ENCODE data around the gene ARMC2. TPM values are rescaled to one million over a fixed set of nuclear protein-coding genes. Genes with fewer than 3 reads are reported as not detected.

ARMC2 gene
- polyA plus RNA-seq, 2 donors, result 1.0 to 1.1 TPM

- Histone ChIP-seq H3K27me3 (ENCODE audit: control insufficient read depth in 1 of 2, insufficient read depth in 2 of 2, low read length in 2 of 2) (no peaks in the 10 kb centered on the region), H3K27ac (ENCODE audit: low read depth in 2 of 2, low read length in 1 of 2) (no peak overlapping the region), H3K4me1 (ENCODE audit: control insufficient read depth in 2 of 2, insufficient read depth in 2 of 2, low read length in 1 of 2) (no peaks in the 10 kb centered on the region), H3K4me3 (ENCODE audit: low read depth in 1 of 2, low read length in 2 of 2) (no peak overlapping the region), H3K9me3 (ENCODE audit: control insufficient read depth in 2 of 2, insufficient read depth in 1 of 2, low read depth in 1 of 2, low read length in 1 of 2) (no peaks in the 10 kb centered on the region), H3K36me3 (ENCODE audit: control insufficient read depth in 2 of 2, insufficient read depth in 2 of 2, low read length in 1 of 2) (peaks cover 0 to 2% of the 10 kb centered on the region in 2 donors)
- 62 to 79% methylated on average over 7 of the region's 7 CpGs for WGBS, 2 donors
Measured at GRCh38 chr6:109001291-109001894, 153.2 kb downstream of the ARMC2 start.

- H3K27ac ChIP-seq (ENCODE audit: low read depth in 2 of 2, low read length in 1 of 2), result peak overlapping the region; percentile 40 to 63
- H3K4me1 ChIP-seq (ENCODE audit: control insufficient read depth in 2 of 2, insufficient read depth in 2 of 2, low read length in 1 of 2), result no peaks in the 10 kb centered on the region
- H3K9me3 ChIP-seq (ENCODE audit: control insufficient read depth in 2 of 2, insufficient read depth in 1 of 2, low read depth in 1 of 2, low read length in 1 of 2), result no peaks in the 10 kb centered on the region
- H3K27me3 ChIP-seq (ENCODE audit: control insufficient read depth in 1 of 2, insufficient read depth in 2 of 2, low read length in 2 of 2), result no peaks in the 10 kb centered on the region
- peaks cover 0 to 2% of the 10 kb centered on the region in 2 donors for H3K36me3 ChIP-seq (ENCODE audit: control insufficient read depth in 2 of 2, insufficient read depth in 2 of 2, low read length in 1 of 2)
- H3K4me3 ChIP-seq (ENCODE audit: low read depth in 1 of 2, low read length in 2 of 2), result no peak overlapping the region
- 29 to 42% methylated on average over 3 of the region's 3 CpGs for WGBS, 2 donors
Measured at GRCh38 chr6:109002051-109002697, 154.0 kb downstream of the ARMC2 start.

- no peaks in the 10 kb centered on the region for H3K9me3 ChIP-seq (ENCODE audit: control insufficient read depth in 2 of 2, insufficient read depth in 1 of 2, low read depth in 1 of 2, low read length in 1 of 2)
- H3K27me3 ChIP-seq (ENCODE audit: control insufficient read depth in 1 of 2, insufficient read depth in 2 of 2, low read length in 2 of 2), result no peaks in the 10 kb centered on the region
- no peak overlapping the region for H3K4me3 ChIP-seq (ENCODE audit: low read depth in 1 of 2, low read length in 2 of 2)
- H3K27ac ChIP-seq (ENCODE audit: low read depth in 2 of 2, low read length in 1 of 2), result peak overlapping the region in 1 of 2 donors; percentile 63
- H3K4me1 ChIP-seq (ENCODE audit: control insufficient read depth in 2 of 2, insufficient read depth in 2 of 2, low read length in 1 of 2), result no peaks in the 10 kb centered on the region
- H3K36me3 ChIP-seq (ENCODE audit: control insufficient read depth in 2 of 2, insufficient read depth in 2 of 2, low read length in 1 of 2), result peaks cover 0 to 2% of the 10 kb centered on the region in 2 donors
Measured at GRCh38 chr6:109002882-109003281, 154.7 kb downstream of the ARMC2 start.

- no peaks in the 10 kb centered on the region for H3K4me1 ChIP-seq (ENCODE audit: control insufficient read depth in 2 of 2, insufficient read depth in 2 of 2, low read length in 1 of 2)
- no peaks in the 10 kb centered on the region for H3K27me3 ChIP-seq (ENCODE audit: control insufficient read depth in 1 of 2, insufficient read depth in 2 of 2, low read length in 2 of 2)
- WGBS, 2 donors, result 50 to 59% methylated on average over 1 of the region's 1 CpG
- peak overlapping the region in 1 of 2 donors; percentile 7 for H3K4me3 ChIP-seq (ENCODE audit: low read depth in 1 of 2, low read length in 2 of 2)
- no peak overlapping the region for H3K27ac ChIP-seq (ENCODE audit: low read depth in 2 of 2, low read length in 1 of 2)
- H3K9me3 ChIP-seq (ENCODE audit: control insufficient read depth in 2 of 2, insufficient read depth in 1 of 2, low read depth in 1 of 2, low read length in 1 of 2), result no peaks in the 10 kb centered on the region
- H3K36me3 ChIP-seq (ENCODE audit: control insufficient read depth in 2 of 2, insufficient read depth in 2 of 2, low read length in 1 of 2), result no peaks in the 10 kb centered on the region
Measured at GRCh38 chr6:109006818-109007217, 158.6 kb downstream of the ARMC2 start.

GRCh38 chr6:109007521-109007920 lies 159.3 kb downstream of the ARMC2 start:
- Histone ChIP-seq H3K4me3 (ENCODE audit: low read depth in 1 of 2, low read length in 2 of 2) (peak overlapping the region in 1 of 2 donors; percentile 7), H3K27me3 (ENCODE audit: control insufficient read depth in 1 of 2, insufficient read depth in 2 of 2, low read length in 2 of 2) (no peaks in the 10 kb centered on the region)

GRCh38 chr6:109008054-109008453 lies 159.8 kb downstream of the ARMC2 start:
- no peaks in the 10 kb centered on the region for H3K36me3 ChIP-seq (ENCODE audit: control insufficient read depth in 2 of 2, insufficient read depth in 2 of 2, low read length in 1 of 2)
- no peaks in the 10 kb centered on the region for H3K9me3 ChIP-seq (ENCODE audit: control insufficient read depth in 2 of 2, insufficient read depth in 1 of 2, low read depth in 1 of 2, low read length in 1 of 2)
- no peak overlapping the region for H3K27ac ChIP-seq (ENCODE audit: low read depth in 2 of 2, low read length in 1 of 2)
- H3K27me3 ChIP-seq (ENCODE audit: control insufficient read depth in 1 of 2, insufficient read depth in 2 of 2, low read length in 2 of 2), result no peaks in the 10 kb centered on the region
- H3K4me1 ChIP-seq (ENCODE audit: control insufficient read depth in 2 of 2, insufficient read depth in 2 of 2, low read length in 1 of 2), result no peaks in the 10 kb centered on the region
- 29 to 35% methylated on average over 4 of the region's 4 CpGs for WGBS, 2 donors
- H3K4me3 ChIP-seq (ENCODE audit: low read depth in 1 of 2, low read length in 2 of 2), result peak overlapping the region in 1 of 2 donors; percentile 99

More at GRCh38 chr6:109007521-109007920, 159.3 kb downstream of the ARMC2 start:
- Histone ChIP-seq H3K4me1 (ENCODE audit: control insufficient read depth in 2 of 2, insufficient read depth in 2 of 2, low read length in 1 of 2) (no peaks in the 10 kb centered on the region), H3K36me3 (ENCODE audit: control insufficient read depth in 2 of 2, insufficient read depth in 2 of 2, low read length in 1 of 2) (no peaks in the 10 kb centered on the region), H3K27ac (ENCODE audit: low read depth in 2 of 2, low read length in 1 of 2) (no peak overlapping the region), H3K9me3 (ENCODE audit: control insufficient read depth in 2 of 2, insufficient read depth in 1 of 2, low read depth in 1 of 2, low read length in 1 of 2) (no peaks in the 10 kb centered on the region)
- 51 to 66% methylated on average over 3 of the region's 3 CpGs for WGBS, 2 donors

GRCh38 chr6:109008537-109009235 lies 160.5 kb downstream of the ARMC2 start:
- Histone ChIP-seq H3K9me3 (ENCODE audit: control insufficient read depth in 2 of 2, insufficient read depth in 1 of 2, low read depth in 1 of 2, low read length in 1 of 2) (no peaks in the 10 kb centered on the region), H3K27me3 (ENCODE audit: control insufficient read depth in 1 of 2, insufficient read depth in 2 of 2, low read length in 2 of 2) (no peaks in the 10 kb centered on the region), H3K4me1 (ENCODE audit: control insufficient read depth in 2 of 2, insufficient read depth in 2 of 2, low read length in 1 of 2) (no peaks in the 10 kb centered on the region), H3K36me3 (ENCODE audit: control insufficient read depth in 2 of 2, insufficient read depth in 2 of 2, low read length in 1 of 2) (no peaks in the 10 kb centered on the region), H3K27ac (ENCODE audit: low read depth in 2 of 2, low read length in 1 of 2) (peak overlapping the region; percentile 98 to 99), H3K4me3 (ENCODE audit: low read depth in 1 of 2, low read length in 2 of 2) (peak overlapping the region; percentile 99 to 100)
- WGBS, 2 donors, result 2% methylated on average over 24 of the region's 24 CpGs

- 0% methylated on average over 70 to 80 of the region's 80 CpGs for WGBS, 2 donors
- Histone ChIP-seq H3K4me1 (ENCODE audit: control insufficient read depth in 2 of 2, insufficient read depth in 2 of 2, low read length in 1 of 2) (no peaks in the 10 kb centered on the region), H3K27me3 (ENCODE audit: control insufficient read depth in 1 of 2, insufficient read depth in 2 of 2, low read length in 2 of 2) (no peaks in the 10 kb centered on the region)
Measured at GRCh38 chr6:109009236-109009961, 161.2 kb downstream of the ARMC2 start.

GRCh38 chr6:109009962-109010704 lies 161.9 kb downstream of the ARMC2 start:
- no peaks in the 10 kb centered on the region for H3K36me3 ChIP-seq (ENCODE audit: control insufficient read depth in 2 of 2, insufficient read depth in 2 of 2, low read length in 1 of 2)
- peak overlapping the region; percentile 98 to 99 for H3K27ac ChIP-seq (ENCODE audit: low read depth in 2 of 2, low read length in 1 of 2)
- no peaks in the 10 kb centered on the region for H3K9me3 ChIP-seq (ENCODE audit: control insufficient read depth in 2 of 2, insufficient read depth in 1 of 2, low read depth in 1 of 2, low read length in 1 of 2)
- no peaks in the 10 kb centered on the region for H3K27me3 ChIP-seq (ENCODE audit: control insufficient read depth in 1 of 2, insufficient read depth in 2 of 2, low read length in 2 of 2)
- H3K4me1 ChIP-seq (ENCODE audit: control insufficient read depth in 2 of 2, insufficient read depth in 2 of 2, low read length in 1 of 2), result no peaks in the 10 kb centered on the region
- 13 to 15% methylated on average over 10 of the region's 10 CpGs for WGBS, 2 donors
- H3K4me3 ChIP-seq (ENCODE audit: low read depth in 1 of 2, low read length in 2 of 2), result peak overlapping the region; percentile 99 to 100

More at GRCh38 chr6:109009236-109009961, 161.2 kb downstream of the ARMC2 start:
- Histone ChIP-seq H3K36me3 (ENCODE audit: control insufficient read depth in 2 of 2, insufficient read depth in 2 of 2, low read length in 1 of 2) (no peaks in the 10 kb centered on the region), H3K27ac (ENCODE audit: low read depth in 2 of 2, low read length in 1 of 2) (peak overlapping the region; percentile 98 to 99), H3K9me3 (ENCODE audit: control insufficient read depth in 2 of 2, insufficient read depth in 1 of 2, low read depth in 1 of 2, low read length in 1 of 2) (no peaks in the 10 kb centered on the region), H3K4me3 (ENCODE audit: low read depth in 1 of 2, low read length in 2 of 2) (peak overlapping the region; percentile 99 to 100)

All from esophagus (tissue), 2 donors.